SU-DHL-6 (cell line): Measurements from ENCODE around the gene BNC2.

Experiments used
- H2AFZ ChIP-seq: fragments of 200-600 bp; sonication (generic); 2 replicates; pipeline ENCODE4 v1.6.1; 2014; ENCODE audit warnings: low read depth, mild to moderate bottlenecking, moderate library complexity, mixed read lengths, antibody characterized with exemption, low read length; ENCODE audit not compliant: severe bottlenecking
- H3F3A ChIP-seq: fragments of 200-600 bp; shearing (Covaris generic); 2 replicates; pipeline ENCODE4 v1.6.0; 2016; ENCODE audit warnings: antibody characterized with exemption, mild to moderate bottlenecking; ENCODE audit not compliant: insufficient read depth
- H3K27ac ChIP-seq: fragments of 200-600 bp; sonication (generic); 2 replicates; pipeline ENCODE4 v1.5.1; 2016; ENCODE audit warnings: low read depth, mild to moderate bottlenecking, low read length, moderate library complexity, mixed read lengths
- H3K27me3 ChIP-seq: fragments of 200-600 bp; sonication (generic), shearing (Covaris generic); 2 replicates; pipeline ENCODE4 v1.6.0; 2014; ENCODE audit warnings: mild to moderate bottlenecking, low read length
- H3K36me3 ChIP-seq: fragments of 200-600 bp; sonication (generic); 2 replicates; pipeline ENCODE4 v1.6.1; 2014; ENCODE audit warnings: mild to moderate bottlenecking, low read length, mixed read lengths
- H3K4me2 ChIP-seq: fragments of 300-600, 200-600 bp; shearing (Covaris generic), sonication (generic); 2 replicates; pipeline ENCODE4 v1.6.0; 2014; ENCODE audit warnings: low read length, low read depth, mild to moderate bottlenecking; ENCODE audit not compliant: poor library complexity, severe bottlenecking
- H3K4me3 ChIP-seq: fragments of 200-600 bp; sonication (generic); 2 replicates; pipeline ENCODE4 v1.5.1; 2014; ENCODE audit warnings: antibody characterized with exemption, low read length, mild to moderate bottlenecking, mixed read lengths; ENCODE audit not compliant: insufficient read depth, poor library complexity, severe bottlenecking
- H3K79me2 ChIP-seq: fragments of 200-600 bp; sonication (generic); 2 replicates; pipeline ENCODE4 v1.6.1; 2014; ENCODE audit warnings: mild to moderate bottlenecking, low read length, moderate library complexity; ENCODE audit not compliant: insufficient read depth
- H3K9ac ChIP-seq: fragments of 200-600 bp; sonication (generic); 2 replicates; pipeline ENCODE4 v1.7.0; 2014; ENCODE audit warnings: mild to moderate bottlenecking, low read length
- H3K9me2 ChIP-seq: fragments of 200-600 bp; sonication (generic); replicated peaks from 2 replicates; pipeline ENCODE4 v1.6.1; 2014; ENCODE audit warnings: low read length; ENCODE audit not compliant: insufficient read depth
- H3K9me3 ChIP-seq: fragments of 200-600 bp; sonication (generic); 2 replicates; pipeline ENCODE4 v1.6.1; 2014; ENCODE audit warnings: low read length, mixed read lengths; ENCODE audit not compliant: insufficient read depth
- H4K20me1 ChIP-seq: fragments of 200-600 bp; sonication (generic); 2 replicates; pipeline ENCODE4 v1.6.1; 2014; ENCODE audit warnings: low read depth, mild to moderate bottlenecking, antibody characterized with exemption, low read length, moderate library complexity, mixed read lengths
- CTCF ChIP-seq: fragments of 200-600 bp; sonication (generic); IDR thresholded peaks from one replicate; pipeline ENCODE4 v1.5.1; 2017; ENCODE audit warnings: antibody characterized with exemption, mild to moderate bottlenecking, low read length, moderate library complexity; ENCODE audit not compliant: insufficient read depth, poor library complexity, severe bottlenecking
- EZH2phosphoT487 ChIP-seq: fragments of 200-600 bp; sonication (generic), shearing (Covaris generic); conservative IDR thresholded peaks from 2 replicates; pipeline ENCODE4 v1.6.1; 2018; ENCODE audit warnings: mild to moderate bottlenecking, antibody characterized with exemption, low read length, moderate library complexity, mixed read lengths

BNC2 gene

GRCh38 chr9:16579872-16580432, 290.5 kb downstream of the BNC2 start:
- TF ChIP-seq EZH2phosphoT487: no peak
- no peak for TF ChIP-seq CTCF

GRCh38 chr9:16575986-16576245, 294.6 kb downstream of the BNC2 start:
- H3F3A ChIP-seq: no peaks in the 10 kb centered on the region
- H3K9me2 ChIP-seq: no peaks in the 10 kb centered on the region
- no peak overlapping the region for H3K4me2 ChIP-seq
- TF ChIP-seq EZH2phosphoT487 (no peak), CTCF (no peak)
- no peaks in the 10 kb centered on the region for H3K79me2 ChIP-seq
- H3K27me3 ChIP-seq: no peaks in the 10 kb centered on the region
- no peak overlapping the region for H2AFZ ChIP-seq
- H3K9ac ChIP-seq: no peak overlapping the region
- H4K20me1 ChIP-seq: no peaks in the 10 kb centered on the region
- H3K27ac ChIP-seq: no peak overlapping the region
- no peaks in the 10 kb centered on the region for H3K36me3 ChIP-seq
- no peaks in the 10 kb centered on the region for H3K9me3 ChIP-seq
- no peak overlapping the region for H3K4me3 ChIP-seq

More at GRCh38 chr9:16579872-16580432, 290.5 kb downstream of the BNC2 start:
- Histone ChIP-seq H3K79me2 (no peaks in the 10 kb centered on the region), H3K27ac (no peak overlapping the region), H3K36me3 (no peaks in the 10 kb centered on the region), H3K9me3 (no peaks in the 10 kb centered on the region), H2AFZ (no peak overlapping the region), H4K20me1 (peaks cover 6% of the 10 kb centered on the region; the same call in 1 of the 2 replicates), H3K4me2 (no peak overlapping the region), H3K4me3 (no peak overlapping the region), H3K9ac (no peak overlapping the region), H3K27me3 (no peaks in the 10 kb centered on the region), H3K9me2 (no peaks in the 10 kb centered on the region), H3F3A (no peaks in the 10 kb centered on the region)

GRCh38 chr9:16575142-16575985, 295.1 kb downstream of the BNC2 start:
- Histone ChIP-seq H3K79me2 (no peaks in the 10 kb centered on the region), H3K4me3 (no peak overlapping the region), H3K9me3 (no peaks in the 10 kb centered on the region), H3F3A (no peaks in the 10 kb centered on the region), H4K20me1 (no peaks in the 10 kb centered on the region), H3K9me2 (no peaks in the 10 kb centered on the region), H3K27ac (no peak overlapping the region), H2AFZ (no peak overlapping the region), H3K36me3 (no peaks in the 10 kb centered on the region), H3K4me2 (no peak overlapping the region), H3K9ac (no peak overlapping the region), H3K27me3 (no peaks in the 10 kb centered on the region)
- TF ChIP-seq EZH2phosphoT487 (no peak), CTCF (no peak)
